NCI-H446 treated with DMSO at 0.1 percent for 48 hours (cell line): ENCODE measurements around the gene SLC35F3.

ENCODE experiments used
- DNase-seq: peaks from one replicate; lab custom pipeline; 2025; lab: John Stamatoyannopoulos, UW

The SLC35F3 gene

GRCh38 chr1:234258071-234258470, 353.6 kb downstream of the SLC35F3 start:
- no peak for DNase-seq

- no peak for DNase-seq
These were observed 356.1 kb downstream of the SLC35F3 start for GRCh38 chr1:234260578-234260977.

GRCh38 chr1:234261545-234261944, 357.1 kb downstream of the SLC35F3 start:
- no peak for DNase-seq

GRCh38 chr1:234262007-234262753, 357.7 kb downstream of the SLC35F3 start:
- DNase-seq = no peak

- no peak for DNase-seq
These were observed 358.3 kb downstream of the SLC35F3 start for GRCh38 chr1:234262754-234263105.

GRCh38 chr1:234264832-234265231, 360.4 kb downstream of the SLC35F3 start:
- DNase-seq = no peak

- no peak for DNase-seq
These were observed 360.8 kb downstream of the SLC35F3 start for GRCh38 chr1:234265321-234265720.

- DNase-seq = no peak
These were observed 361.4 kb downstream of the SLC35F3 start for GRCh38 chr1:234265861-234266260.

GRCh38 chr1:234270093-234270492, 365.6 kb downstream of the SLC35F3 start:
- DNase-seq = no peak

- DNase-seq = no peak
These were observed 366.2 kb downstream of the SLC35F3 start for GRCh38 chr1:234270581-234271242.

GRCh38 chr1:234271243-234271606, 366.7 kb downstream of the SLC35F3 start:
- no peak for DNase-seq

GRCh38 chr1:234272656-234273312, 368.3 kb downstream of the SLC35F3 start:
- DNase-seq = peak; percentile 36

GRCh38 chr1:234273981-234274380, 369.5 kb downstream of the SLC35F3 start:
- no peak for DNase-seq

GRCh38 chr1:234276151-234276788, 371.8 kb downstream of the SLC35F3 start:
- DNase-seq = no peak

GRCh38 chr1:234277161-234277868, 372.8 kb downstream of the SLC35F3 start:
- no peak for DNase-seq

GRCh38 chr1:234279021-234279420, 374.5 kb downstream of the SLC35F3 start:
- no peak for DNase-seq

GRCh38 chr1:234280500-234280899, 376.0 kb downstream of the SLC35F3 start:
- no peak for DNase-seq

- peak; percentile 45 for DNase-seq
These were observed 377.5 kb downstream of the SLC35F3 start for GRCh38 chr1:234281826-234282489.

- DNase-seq = no peak
These were observed 381.7 kb downstream of the SLC35F3 start for GRCh38 chr1:234286206-234286605.

GRCh38 chr1:234288946-234289345, 384.5 kb downstream of the SLC35F3 start:
- no peak for DNase-seq

- no peak for DNase-seq
These were observed 385.2 kb downstream of the SLC35F3 start for GRCh38 chr1:234289538-234290305.
